ENCODE data around the gene CTR9.

CTR9 gene

DNA sequence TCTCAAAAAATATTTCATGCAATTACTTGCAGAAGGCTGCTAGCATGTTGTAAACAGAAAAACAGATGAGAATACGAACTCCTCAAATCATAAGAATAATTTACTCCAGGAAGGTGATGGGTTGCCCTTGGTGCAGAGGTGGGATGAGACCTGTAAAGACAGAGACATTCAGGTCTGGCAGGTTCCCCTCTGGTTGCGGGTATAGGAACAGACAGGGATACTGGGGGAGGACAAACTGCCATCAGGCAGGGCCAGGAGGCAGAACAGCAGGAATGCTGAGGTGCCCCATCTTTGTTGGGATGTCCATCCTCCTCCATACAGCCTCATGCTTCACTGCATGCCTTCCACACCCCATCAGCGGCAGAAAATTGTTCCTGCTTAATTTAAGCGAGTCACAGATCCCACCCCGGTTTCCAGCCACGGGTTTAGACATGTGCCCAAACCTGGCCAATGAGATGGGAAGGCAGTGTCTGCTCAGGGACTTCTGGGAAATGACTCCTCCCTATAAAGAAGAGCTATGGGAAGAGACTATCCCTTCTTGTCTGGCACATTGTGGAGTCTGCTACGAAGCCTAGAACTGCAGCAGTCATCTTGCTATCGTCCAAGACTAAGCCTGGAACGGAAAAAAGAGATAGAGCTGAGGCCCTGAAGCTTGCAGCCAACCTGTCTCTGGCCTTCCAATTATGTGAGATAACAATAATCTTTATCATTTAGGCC, 34.3 kb upstream of the CTR9 start:
- TF ChIP-seq, protein P1, sequence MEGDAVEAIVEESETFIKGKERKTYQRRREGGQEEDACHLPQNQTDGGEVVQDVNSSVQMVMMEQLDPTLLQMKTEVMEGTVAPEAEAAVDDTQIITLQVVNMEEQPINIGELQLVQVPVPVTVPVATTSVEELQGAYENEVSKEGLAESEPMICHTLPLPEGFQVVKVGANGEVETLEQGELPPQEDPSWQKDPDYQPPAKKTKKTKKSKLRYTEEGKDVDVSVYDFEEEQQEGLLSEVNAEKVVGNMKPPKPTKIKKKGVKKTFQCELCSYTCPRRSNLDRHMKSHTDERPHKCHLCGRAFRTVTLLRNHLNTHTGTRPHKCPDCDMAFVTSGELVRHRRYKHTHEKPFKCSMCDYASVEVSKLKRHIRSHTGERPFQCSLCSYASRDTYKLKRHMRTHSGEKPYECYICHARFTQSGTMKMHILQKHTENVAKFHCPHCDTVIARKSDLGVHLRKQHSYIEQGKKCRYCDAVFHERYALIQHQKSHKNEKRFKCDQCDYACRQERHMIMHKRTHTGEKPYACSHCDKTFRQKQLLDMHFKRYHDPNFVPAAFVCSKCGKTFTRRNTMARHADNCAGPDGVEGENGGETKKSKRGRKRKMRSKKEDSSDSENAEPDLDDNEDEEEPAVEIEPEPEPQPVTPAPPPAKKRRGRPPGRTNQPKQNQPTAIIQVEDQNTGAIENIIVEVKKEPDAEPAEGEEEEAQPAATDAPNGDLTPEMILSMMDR (IDR thresholded peaks at IDR 0.05; ENCODE audit: extremely low read depth, insufficient read depth, missing control alignments) = no peak
- in situ Hi-C loops (cut with MboI; ENCODE audit: low pct_unique_long_range_greater_than_20kb, low sequenced_read_pairs, unreplicated experiment) = no loop called here
- no peak for DNase-seq (ENCODE audit: low spot score)

DNA sequence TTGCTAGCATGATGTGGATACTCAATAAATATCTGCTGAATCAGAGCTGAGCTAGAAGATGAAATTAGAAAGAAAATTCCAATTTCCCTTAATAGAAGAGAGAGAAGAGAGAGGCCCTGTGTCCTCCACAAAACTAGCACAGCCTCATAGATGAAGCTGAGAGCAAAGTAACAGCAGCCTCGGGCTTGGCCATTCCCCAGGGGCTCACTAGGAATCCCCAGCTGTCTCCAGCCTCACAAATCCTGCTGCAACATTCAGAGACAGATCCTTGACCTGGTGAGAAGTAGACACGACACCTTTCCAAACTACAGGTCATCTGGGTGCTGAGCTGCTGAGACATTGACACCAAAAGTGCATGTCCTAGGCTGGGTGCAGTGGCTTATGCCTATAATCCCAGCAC, 31.4 kb upstream of the CTR9 start:
- in situ Hi-C loops (cut with MboI; ENCODE audit: low pct_unique_long_range_greater_than_20kb, low sequenced_read_pairs, unreplicated experiment) = loop anchor here (10.0 kb wide), 1 partner anchor 55 kb away; no protein-coding TSS in a partner anchor
- TF ChIP-seq, protein P1 (IDR thresholded peaks at IDR 0.05; ENCODE audit: extremely low read depth, insufficient read depth, missing control alignments) = no peak
- no peak for DNase-seq (ENCODE audit: low spot score)

DNA sequence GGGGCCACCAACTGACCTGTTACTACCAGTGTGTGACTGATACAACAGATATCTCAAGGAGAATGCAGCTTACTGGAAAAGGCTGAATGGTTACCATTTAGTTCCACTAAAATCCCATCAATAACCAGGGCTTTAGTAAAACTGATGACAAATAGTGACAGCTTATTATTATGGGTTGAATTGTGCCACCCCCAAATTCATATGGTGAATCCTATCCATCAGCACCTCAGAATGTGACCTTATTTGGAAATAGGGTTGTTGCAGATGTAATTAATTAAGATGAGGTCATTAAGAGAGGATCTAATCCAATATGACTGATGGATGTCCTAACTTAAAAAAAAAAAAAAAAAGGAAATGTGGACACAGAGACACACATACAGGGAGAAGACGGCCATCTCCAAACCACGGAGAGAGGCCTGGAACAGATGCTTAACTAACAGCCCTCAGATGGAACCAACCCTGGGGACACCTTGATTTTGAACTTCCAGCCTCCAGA, 30.1 kb upstream of the CTR9 start:
- no peak for DNase-seq (ENCODE audit: low spot score)
- in situ Hi-C loops (cut with MboI; ENCODE audit: low pct_unique_long_range_greater_than_20kb, low sequenced_read_pairs, unreplicated experiment) = loop anchor here (10.0 kb wide), 1 partner anchor 56 kb away; no protein-coding TSS in a partner anchor
- TF ChIP-seq, protein P1 (IDR thresholded peaks at IDR 0.05; ENCODE audit: extremely low read depth, insufficient read depth, missing control alignments) = no peak

DNA sequence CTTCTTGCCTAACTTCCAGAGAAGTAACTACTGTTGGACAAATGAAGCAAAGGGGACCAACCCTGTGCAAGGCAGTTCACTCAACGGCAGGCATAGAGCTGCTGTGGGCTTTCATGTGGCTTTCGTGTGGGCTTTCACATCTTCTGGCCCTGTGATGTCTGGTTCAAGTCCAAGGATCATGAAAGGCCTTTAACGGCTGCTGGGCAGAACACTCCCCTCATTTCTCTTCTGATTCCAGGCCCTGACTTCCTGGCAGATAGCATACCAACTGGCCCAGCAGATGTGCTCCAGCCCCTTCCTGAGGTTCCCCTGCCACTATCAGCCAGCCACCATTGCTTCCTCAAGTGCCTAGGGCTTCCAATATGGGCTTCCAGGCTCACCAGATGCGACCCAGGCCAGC, 28.7 kb upstream of the CTR9 start:
- in situ Hi-C loops (cut with MboI; ENCODE audit: low pct_unique_long_range_greater_than_20kb, low sequenced_read_pairs, unreplicated experiment) = loop anchor here (10.0 kb wide), 1 partner anchor 58 kb away; no protein-coding TSS in a partner anchor
- no peak for DNase-seq (ENCODE audit: low spot score)
- TF ChIP-seq, protein P1 (IDR thresholded peaks at IDR 0.05; ENCODE audit: extremely low read depth, insufficient read depth, missing control alignments) = no peak

DNA sequence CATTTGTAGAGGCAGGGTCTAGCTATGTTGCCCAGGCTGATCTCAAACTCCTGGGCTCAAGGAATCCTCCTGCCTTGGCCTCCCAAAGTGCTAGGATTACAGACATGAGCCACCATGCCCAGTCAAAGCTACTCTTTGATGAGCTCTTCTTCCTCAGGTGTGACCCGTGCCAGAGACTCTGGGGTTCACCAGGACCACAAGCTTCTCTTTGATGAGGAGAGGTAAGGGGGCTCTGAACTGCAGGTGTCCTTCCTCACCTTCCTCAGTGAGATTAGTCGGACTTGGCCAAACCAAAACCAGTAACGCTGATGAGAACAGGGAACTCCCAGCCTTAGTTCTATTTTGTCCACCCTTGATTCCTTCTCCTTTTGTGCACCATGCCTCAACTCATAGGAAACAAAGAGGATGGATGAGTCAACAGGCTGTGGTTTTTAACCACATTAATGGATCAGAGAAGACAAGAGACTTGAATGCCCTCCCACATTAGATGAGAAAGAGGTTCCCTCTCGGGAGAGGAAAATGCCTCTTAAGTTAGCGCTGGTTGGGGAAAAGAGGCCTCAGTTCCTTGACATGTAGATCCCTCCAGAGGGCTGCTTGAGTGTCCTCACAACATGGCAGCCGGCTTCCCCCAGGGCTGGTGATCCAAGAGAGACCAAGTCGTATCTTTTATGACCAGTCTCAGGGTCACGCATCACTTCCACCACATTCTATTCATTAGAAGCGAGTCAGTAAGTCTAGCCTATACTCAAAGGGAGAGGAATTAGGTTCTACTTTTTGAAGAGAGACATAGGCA, 25.7 kb upstream of the CTR9 start:
- DNase-seq (ENCODE audit: low spot score) = no peak
- TF ChIP-seq, protein P1 (IDR thresholded peaks at IDR 0.05; ENCODE audit: extremely low read depth, insufficient read depth, missing control alignments) = no peak
- in situ Hi-C loops (cut with MboI; ENCODE audit: low pct_unique_long_range_greater_than_20kb, low sequenced_read_pairs, unreplicated experiment) = loop anchor here (10.0 kb wide), 1 partner anchor 61 kb away; no protein-coding TSS in a partner anchor

DNA sequence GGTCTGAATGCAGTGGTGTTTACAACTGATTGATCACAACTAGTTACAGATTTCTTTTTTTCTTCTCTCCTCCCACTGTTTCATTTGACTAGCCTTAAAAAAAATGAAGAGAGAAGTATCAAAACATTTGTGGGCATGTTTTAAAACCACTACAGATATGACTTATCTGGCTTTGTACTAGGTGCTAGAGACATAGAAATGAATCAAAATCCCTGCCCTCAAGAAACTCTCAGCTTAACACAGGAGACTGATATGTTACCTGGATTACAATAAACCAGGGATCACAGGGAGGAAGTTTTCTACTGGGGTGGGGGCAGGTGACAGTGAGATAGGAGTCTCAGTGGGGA, 25.2 kb upstream of the CTR9 start:
- TF ChIP-seq, protein P1 (IDR thresholded peaks at IDR 0.05; ENCODE audit: extremely low read depth, insufficient read depth, missing control alignments) = no peak
- in situ Hi-C loops (cut with MboI; ENCODE audit: low pct_unique_long_range_greater_than_20kb, low sequenced_read_pairs, unreplicated experiment) = loop anchor here (10.0 kb wide), 1 partner anchor 61 kb away; no protein-coding TSS in a partner anchor
- peak; percentile 52 for DNase-seq (ENCODE audit: low spot score)
